NOMO-1 treated with dmso at 0.1 percent for 144 hours (cell line): ENCODE measurements around the gene RHBG.

Experiments used
- DNase-seq: peaks from one replicate; lab custom pipeline; 2025; ENCODE audit not compliant: unreplicated experiment; lab: John Stamatoyannopoulos, UW

The RHBG gene

DNA sequence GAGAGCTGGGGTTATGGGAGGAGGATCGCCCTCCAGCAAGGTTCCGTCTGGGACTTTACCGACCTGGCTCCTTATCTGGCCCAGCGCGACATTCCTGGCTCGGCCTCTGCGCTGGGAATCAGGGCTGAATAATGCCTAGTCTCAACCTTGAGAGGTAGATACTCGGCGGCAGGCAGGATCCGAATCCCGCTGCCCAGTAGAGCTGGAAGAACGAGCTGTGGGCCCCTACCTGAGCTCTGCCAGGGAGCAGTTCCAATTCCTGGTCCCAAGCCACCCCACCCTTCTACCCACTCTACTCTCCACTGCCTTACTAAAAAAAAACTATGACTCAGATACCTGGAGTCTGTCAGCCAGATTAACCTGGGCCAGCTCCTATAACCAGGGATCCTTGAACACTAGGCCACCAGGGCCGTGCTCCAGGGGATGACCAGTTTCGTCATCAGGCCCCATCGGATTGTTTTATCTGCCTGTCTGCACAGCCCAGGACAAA, 53.6 kb downstream of the RHBG start:
- DNase-seq, result no peak

DNA sequence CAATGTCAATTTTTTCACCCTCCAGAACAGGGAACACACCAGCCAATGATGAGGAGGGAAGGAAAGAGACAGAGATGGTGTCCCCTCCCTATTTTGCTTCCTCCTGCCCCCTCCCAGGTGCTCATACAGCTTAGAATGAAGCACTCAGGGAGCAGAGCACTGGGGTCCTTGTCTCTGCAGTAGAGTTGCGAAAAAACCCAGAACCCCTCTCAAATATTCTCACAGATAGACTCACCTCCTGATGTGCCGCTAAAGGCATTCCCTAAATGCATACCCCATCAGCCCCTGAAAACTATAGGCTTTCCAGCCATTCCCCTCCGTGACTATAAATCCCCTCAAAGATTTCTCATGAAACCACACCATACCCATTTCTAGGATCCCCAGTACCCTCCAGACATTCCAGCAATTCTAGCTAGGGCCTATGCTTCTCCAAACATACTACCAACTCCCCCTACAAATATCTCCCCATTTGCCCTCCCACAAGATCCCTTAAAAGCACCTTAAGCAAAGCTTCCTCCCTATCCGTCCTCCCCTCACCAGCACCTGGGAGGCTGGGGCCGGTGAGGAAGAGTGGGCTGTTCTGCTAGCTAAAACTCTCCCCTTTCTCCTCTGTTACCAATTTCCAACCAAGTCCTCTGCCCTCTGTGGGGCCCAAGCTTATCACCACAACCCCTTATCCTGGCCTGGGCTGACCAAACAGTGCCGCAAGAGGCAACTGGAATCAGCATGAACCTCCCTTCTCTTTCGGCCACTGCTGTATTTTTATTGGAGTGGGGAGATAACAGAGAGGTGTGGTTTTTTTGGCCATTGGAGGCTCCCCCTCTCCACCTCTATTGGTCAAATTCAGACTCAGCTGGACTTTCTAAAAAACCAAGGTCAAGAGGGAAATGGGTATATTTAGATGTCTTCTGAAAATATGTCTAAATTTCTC, 54.7 kb downstream of the RHBG start:
- no peak for DNase-seq

DNA sequence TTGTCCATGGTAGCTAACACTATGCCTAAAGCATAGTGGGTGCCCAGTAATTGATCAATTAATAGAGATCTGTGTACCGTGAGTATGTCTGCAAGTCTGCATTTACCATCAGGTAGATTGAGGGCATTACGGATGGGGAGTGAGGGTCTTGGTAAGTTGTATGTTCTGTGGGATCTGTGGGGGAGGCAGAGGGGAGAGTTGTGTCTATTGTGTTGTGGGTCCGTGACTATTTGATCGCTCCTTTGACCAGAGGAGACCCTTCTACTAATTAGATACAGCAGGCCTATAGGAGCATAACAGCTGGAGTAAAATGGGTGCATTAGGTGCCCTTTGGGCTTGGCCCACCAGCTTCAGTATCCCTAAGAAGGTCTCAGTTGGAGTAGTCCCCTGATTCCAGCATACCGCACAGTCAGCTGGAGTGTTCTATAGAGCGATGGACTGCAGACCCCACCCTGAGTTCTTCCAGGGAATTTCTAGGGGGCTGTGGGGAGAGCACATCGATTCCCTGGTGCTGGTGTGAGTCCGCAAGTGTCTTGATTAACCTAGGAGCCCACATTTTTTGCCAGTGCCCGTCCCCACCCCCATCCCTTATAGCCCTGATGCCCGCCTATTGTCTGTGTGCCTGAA, 55.9 kb downstream of the RHBG start:
- DNase-seq, result no peak

GRCh38 chr1:156425943-156426342, 56.9 kb downstream of the RHBG start:
- DNase-seq, result no peak

DNA sequence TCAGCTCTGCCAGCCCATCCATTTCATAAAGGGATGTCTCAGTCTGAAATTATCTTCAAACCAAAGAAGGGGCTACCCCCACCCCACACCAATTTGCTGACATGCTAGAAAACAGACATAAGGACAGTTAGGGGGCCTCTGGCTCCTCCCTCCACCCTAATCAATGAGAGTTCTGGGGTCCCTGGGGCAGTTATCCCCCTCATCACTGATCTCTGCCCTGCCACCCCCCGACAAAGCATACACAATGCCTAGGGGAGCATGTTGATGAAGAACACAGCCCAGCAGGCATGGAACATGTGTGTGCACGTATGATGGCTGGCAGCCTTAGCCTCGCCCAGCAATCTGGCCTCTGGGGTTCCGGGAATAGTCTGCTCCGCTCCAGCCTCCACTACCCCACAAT, 58.9 kb downstream of the RHBG start:
- no peak for DNase-seq

DNA sequence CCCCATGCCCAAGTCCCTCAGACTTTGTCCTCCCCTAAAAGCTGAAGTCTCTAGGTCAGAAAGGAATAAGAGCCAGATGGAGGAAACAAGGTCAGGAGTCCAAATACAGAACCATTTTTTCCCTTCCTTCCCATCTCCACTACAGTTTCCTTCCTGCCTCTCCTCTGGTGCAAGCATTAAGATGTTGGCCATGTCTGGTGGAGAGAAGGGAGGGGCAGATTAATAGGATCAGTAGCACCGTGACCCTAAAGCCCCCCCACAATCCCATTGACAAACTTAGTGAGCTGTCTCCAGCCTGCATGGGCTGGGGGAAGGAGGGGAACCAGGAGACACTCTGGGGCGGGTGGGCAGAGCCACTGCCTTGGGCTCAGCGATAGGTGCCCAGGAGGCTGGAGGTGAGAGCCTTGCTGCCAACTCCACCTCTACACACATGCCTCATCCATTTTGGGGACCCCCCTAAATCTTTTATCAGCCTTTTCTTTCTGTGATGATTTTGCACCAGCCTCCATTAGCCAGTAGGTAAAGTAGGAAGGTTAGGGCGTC, 59.8 kb downstream of the RHBG start:
- DNase-seq, result no peak

GRCh38 chr1:156429313-156430060, 60.5 kb downstream of the RHBG start:
- no peak for DNase-seq

DNA sequence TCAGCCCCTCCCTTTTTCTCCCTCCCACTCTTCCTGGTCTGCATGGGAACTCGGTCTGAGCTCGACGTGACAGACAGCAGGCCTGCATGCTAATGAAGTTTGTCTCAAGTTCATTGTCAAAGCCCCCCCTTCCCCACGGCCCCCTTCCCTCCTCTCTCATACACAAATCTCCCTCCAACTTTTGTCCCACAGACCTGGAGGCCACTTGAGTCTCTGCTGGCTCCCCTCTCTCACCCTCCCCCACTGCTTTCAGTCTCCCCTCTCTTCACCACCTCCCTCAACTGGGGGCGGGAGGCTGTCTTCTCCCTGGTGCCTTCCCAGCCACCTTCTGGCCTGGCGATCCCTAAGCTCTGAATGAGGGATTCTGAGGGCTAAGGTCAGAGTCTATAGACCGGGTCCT, 61.3 kb downstream of the RHBG start:
- no peak for DNase-seq

- DNase-seq, result no peak
Measured at GRCh38 chr1:156430866-156431265, 61.9 kb downstream of the RHBG start.

DNA sequence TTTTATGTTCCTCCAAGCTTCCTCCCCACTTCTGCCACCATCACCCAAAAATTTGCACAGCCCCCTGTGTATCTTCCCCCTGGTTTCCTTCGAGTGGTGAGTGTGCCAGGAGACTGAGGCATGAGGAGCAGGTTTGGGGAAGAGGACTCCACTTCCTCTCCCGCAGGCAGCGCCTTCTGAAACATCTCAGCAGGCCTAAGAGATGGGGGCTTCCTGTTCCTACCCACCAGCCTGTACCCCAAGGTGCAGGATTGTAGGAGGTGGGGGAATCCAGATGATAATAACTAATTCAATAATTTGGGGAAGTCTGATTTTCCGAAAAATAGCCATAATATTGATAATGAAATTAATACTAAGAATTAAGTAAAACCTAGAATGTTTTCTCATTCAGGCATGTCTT, 62.4 kb downstream of the RHBG start:
- DNase-seq, result no peak

GRCh38 chr1:156431769-156432668, 63.0 kb downstream of the RHBG start:
- DNase-seq, result no peak

- no peak for DNase-seq
Measured at GRCh38 chr1:156432669-156433018, 63.6 kb downstream of the RHBG start.

DNA sequence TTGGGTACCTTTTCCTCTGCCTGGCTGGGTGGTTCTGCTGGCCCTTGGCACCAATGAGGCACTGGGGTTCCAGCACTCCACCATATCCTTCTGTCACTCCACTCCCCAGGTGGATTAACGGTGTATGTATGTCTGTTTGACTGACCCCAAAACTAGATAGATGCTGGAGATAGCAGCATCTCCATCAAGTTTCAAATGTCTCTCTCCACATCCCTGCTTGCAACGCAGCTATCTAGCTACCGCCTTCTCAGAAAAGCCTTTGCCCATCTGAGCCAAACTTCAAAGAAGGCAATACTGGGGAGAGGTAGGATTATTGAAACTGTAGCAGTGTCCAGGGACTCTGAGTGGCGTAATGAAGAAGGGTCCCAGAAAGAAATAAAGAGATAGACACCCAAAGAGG, 64.0 kb downstream of the RHBG start:
- DNase-seq, result no peak

DNA sequence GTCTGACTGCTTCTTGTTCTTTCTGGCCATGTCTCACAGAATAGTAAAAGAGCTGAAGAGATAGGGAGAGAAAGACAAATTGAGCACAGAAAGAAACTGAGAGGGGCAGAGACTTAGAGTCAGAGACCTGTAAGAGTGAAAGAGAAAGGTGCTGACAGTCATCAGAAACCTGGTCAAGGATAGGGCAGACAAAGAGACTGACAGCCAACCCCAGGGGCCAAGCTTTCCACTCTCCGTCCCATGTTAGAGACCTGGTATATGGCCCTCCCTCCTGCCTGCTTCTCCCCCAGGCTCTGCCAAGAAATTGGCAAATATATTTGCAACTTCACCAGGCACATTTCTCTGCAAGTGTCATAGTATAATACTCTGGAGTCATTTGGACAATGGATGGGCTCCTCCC, 64.6 kb downstream of the RHBG start:
- no peak for DNase-seq
